GM12864 (cell line): ENCODE data around the gene LRRC37A3.
"Not testable (repeated sequence)": the region's sequence is repeated elsewhere in the genome, so short reads cannot be mapped to it uniquely, and the experiment has no call there.

ENCODE experiments used
- DNase-seq: peaks from one replicate; pipeline ENCODE4 v3.0.0-alpha.2; 2011; ENCODE audit warnings: low read depth
- H3K4me3 ChIP-seq: 2 replicates; pipeline ENCODE4 v1.5.1; 2011; ENCODE audit warnings: mild to moderate bottlenecking, low read depth, low read length, control low read depth
- TF ChIP-seq, protein P1 (sequence below): IDR thresholded peaks from 2 replicates; pipeline ENCODE4 v1.5.1; 2011; ENCODE audit warnings: low read depth, mild to moderate bottlenecking, moderate library complexity, low read length, control low read depth, inconsistent platforms; ENCODE audit errors: missing control alignments

Gene LRRC37A3

DNA sequence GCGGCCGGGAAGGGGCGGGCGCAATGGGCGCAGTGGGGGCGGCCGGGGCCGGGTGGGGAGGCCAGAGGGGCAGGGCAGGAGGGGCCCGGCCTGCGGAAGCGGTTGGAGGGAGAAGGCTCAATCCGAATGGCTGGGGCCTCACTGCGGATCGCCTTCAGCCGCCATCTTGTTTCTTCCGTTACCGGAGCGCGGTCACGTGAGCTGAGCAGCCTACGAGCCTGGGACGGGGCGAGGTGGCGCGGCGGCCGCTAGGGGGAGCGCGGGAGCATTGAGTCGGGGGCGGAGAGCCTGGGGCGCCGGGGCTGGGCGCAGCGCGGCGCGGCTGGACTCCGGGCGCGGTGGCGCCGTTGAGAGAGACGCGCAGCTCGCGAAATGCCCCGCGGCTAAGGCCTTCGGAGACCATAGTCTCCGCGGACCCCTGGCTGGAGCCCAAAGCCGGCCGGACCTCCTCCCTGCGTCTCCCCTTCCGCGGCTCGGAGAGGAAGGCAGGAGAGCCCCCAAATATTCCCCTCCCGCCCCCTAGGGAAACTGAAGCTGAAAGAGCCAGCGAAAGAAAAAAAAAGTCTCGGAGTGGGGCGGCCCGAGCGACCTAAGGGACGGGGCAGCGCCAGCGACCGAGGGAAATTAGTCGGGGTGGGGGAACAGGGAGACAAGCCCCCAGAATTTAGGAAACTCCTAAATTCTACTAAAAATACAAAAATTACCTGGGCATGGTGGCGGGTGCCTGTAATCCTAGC is at the start of gene LRRC37A3:
Gene LRRC37A3 (minus strand): TSS at position 190 of the 737 bp plus-strand sequence. CDS start 22,221 bp downstream, outside the sequence.
- peak within 1 kb of the TSS; percentile 68 for H3K4me3 ChIP-seq
- TF ChIP-seq, protein P1, sequence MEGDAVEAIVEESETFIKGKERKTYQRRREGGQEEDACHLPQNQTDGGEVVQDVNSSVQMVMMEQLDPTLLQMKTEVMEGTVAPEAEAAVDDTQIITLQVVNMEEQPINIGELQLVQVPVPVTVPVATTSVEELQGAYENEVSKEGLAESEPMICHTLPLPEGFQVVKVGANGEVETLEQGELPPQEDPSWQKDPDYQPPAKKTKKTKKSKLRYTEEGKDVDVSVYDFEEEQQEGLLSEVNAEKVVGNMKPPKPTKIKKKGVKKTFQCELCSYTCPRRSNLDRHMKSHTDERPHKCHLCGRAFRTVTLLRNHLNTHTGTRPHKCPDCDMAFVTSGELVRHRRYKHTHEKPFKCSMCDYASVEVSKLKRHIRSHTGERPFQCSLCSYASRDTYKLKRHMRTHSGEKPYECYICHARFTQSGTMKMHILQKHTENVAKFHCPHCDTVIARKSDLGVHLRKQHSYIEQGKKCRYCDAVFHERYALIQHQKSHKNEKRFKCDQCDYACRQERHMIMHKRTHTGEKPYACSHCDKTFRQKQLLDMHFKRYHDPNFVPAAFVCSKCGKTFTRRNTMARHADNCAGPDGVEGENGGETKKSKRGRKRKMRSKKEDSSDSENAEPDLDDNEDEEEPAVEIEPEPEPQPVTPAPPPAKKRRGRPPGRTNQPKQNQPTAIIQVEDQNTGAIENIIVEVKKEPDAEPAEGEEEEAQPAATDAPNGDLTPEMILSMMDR: peak; percentile 84
- DNase-seq: peak; percentile 80

DNA sequence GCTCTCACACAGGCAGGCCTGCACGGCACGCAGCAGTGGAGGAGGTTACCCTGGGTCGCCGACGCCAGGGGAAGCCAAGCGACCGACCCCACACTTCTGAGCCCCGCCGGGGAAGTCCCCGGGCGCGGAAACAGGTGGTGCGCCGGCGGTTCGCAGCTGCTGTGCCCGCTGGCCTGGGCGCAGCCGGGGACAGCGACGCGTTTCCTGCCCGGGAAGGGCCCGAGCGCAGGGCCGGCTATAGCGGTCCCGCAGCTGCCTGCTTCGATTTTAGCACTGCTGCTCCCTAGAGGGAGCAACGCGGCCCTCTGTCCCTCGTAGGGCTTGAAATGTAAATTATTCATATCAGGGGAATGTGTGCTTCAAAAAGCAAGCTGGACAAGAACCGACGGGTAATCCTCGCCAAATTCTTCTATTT is 46.6 kb upstream of the LRRC37A3 start:
- H3K4me3 ChIP-seq: peak overlapping the region; percentile 10; the same call in 1 of the 2 replicates
- peak; percentile 56 for DNase-seq
- TF ChIP-seq, protein P1: peak; percentile 14

DNA sequence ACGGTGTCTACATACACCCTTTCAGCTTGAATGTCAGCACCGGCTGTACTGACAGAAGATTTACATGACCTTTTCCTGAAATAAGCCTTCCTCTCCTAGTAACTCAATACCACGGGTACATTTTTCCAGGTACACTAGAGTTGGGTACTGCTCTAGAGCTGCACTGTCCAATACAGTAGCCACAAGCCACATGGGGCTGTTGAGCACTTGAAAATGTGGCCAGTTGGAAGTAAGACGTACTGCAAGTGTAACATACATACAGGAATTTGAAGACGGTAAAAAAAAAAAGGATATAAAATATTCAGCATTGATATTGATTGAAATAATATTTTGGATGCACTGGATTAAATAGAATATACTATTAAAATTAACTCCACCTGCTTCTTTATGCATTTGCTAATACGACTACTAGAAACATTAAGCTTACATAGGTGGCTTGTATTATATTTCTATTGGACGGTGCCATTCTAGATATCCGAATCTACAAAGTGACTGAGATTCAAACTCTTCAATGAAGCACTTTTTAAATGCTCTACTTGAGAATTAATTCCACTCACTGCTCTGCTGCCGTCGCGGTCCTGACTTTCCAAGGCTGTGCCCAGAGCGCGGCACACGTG is 46.1 kb upstream of the LRRC37A3 start:
- H3K4me3 ChIP-seq, DNase-seq: not testable (repeated sequence)

DNA sequence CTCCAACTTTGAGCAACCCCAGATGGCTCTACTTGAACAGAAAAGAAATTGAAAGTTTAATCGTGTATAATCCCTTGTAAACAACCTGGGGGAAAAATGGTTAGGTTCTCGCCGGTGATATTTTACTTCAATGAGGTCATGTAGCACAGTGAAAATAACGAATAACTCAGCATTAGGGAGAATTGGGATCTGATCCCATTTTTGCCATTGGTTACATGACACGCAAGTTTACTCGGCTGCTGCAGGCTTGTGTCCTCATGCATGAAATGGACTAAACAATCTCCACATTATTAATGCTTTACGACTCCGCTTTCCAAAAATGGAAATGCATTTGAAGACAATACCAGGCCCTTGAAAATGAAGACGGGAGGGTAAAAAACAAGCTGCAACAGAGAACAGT is 45.5 kb upstream of the LRRC37A3 start:
- H3K4me3 ChIP-seq: no peak overlapping the region; the same call in 1 of the 2 replicates
- no peak for DNase-seq
- TF ChIP-seq, protein P1: no peak

DNA sequence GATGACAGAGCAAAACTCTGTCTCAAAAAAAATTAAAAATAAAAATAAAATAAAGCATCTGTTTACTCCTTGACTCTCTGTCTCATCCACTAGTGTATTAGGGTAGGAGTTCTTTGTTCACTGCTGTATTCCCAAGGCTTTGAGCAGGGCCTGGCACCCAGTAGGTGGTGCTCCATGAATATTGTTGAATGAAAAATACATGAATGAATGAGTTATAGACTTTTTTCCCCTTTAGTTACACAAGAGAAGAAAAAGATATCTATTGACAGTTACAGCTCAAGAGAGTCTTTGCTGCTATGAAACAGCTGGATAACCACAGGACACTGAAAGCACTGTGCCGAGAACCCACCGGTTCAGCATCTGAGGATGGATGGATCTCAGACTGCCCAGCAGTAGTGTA is 44.5 kb upstream of the LRRC37A3 start:
- H3K4me3 ChIP-seq, DNase-seq: not testable (repeated sequence)

DNA sequence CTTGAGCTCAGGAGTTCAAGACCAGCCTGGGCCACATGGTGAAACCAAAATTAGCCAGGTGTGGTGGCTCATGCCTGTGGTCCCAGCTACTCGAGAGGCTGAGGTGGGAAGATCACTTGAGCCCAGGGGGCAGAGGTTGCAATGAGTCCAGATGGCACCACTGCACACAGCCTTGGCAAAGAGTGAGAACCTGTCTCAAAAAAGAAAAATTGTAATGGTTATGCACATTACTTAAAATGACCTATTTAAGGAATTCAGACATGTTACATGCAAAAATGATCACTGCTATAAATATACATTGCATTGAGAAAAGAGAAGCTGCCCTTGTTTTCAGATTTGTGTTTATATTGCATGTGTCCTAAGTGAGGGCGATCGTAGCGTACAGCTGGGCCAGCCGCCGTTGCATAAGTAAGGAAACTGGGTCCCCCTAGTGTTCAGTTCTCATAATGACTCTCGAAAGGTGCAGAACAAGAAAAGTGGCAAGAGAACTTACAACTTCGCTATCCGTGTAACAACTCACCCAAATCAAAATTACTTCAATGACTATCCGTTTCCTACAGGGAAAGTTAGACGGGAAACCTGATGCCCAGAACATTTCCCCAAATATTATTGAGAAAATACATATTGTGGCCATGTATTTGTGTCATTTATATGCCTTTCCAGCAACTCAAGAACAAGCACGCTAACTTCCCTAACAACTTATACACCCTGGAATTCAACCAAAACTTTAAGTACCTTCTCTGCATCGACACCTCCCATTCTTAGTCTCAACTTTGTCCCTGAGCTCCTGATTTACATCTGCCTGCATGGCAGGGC is 42.5 kb upstream of the LRRC37A3 start:
- H3K4me3 ChIP-seq: not testable (repeated sequence)
- TF ChIP-seq, protein P1: peak; percentile 58
- peak; percentile 61 for DNase-seq

DNA sequence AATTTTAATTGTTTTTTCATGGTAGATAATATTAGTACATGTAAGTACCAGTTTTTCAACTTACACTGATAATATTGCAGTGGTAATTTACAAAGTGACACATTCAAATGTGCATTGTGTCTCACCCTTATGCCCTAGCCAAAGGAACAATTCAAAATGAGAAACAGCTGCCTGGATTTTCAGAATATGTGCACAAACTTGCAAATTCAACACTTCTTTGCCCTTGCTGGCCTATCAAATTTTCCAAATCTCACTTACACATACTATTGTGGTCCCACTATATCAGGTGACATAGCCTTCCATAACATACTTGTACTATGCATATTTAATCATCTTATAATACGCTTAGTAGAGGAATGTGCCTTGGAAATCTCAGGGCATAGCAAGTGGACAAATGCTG is 32.6 kb upstream of the LRRC37A3 start:
- TF ChIP-seq, protein P1: no peak
- H3K4me3 ChIP-seq: no peak overlapping the region
- no peak for DNase-seq
